NCI-H187 (cell line): ENCODE results near the gene DAPK1.

Source experiments
- DNase-seq, 2 experiments: peaks; one replicate each; lab custom pipeline; 2025; lab: John Stamatoyannopoulos, UW

DAPK1 gene

GRCh38 chr9:87668722-87669121 lies 171.1 kb downstream of the DAPK1 start:
- DNase-seq, result no peak

- DNase-seq, result no peak
Observed at GRCh38 chr9:87670572-87671264, 173.1 kb downstream of the DAPK1 start.

- DNase-seq, result no peak
Observed at GRCh38 chr9:87671478-87671877, 173.8 kb downstream of the DAPK1 start.

- no peak for DNase-seq
Observed at GRCh38 chr9:87671925-87672324, 174.3 kb downstream of the DAPK1 start.

GRCh38 chr9:87672586-87672985 lies 174.9 kb downstream of the DAPK1 start:
- no peak for DNase-seq

- no peak for DNase-seq
Observed at GRCh38 chr9:87673446-87674120, 175.9 kb downstream of the DAPK1 start.

GRCh38 chr9:87674565-87675299 lies 177.1 kb downstream of the DAPK1 start:
- no peak for DNase-seq

- DNase-seq, result no peak
Observed at GRCh38 chr9:87675906-87676515, 178.3 kb downstream of the DAPK1 start.

GRCh38 chr9:87676976-87677775 lies 179.5 kb downstream of the DAPK1 start:
- DNase-seq, result no peak

GRCh38 chr9:87677776-87678587 lies 180.3 kb downstream of the DAPK1 start:
- DNase-seq, result no peak

GRCh38 chr9:87678650-87679355 lies 181.1 kb downstream of the DAPK1 start:
- DNase-seq, result no peak

- no peak for DNase-seq
Observed at GRCh38 chr9:87681271-87682061, 183.8 kb downstream of the DAPK1 start.

- DNase-seq, result no peak
Observed at GRCh38 chr9:87682085-87682484, 184.4 kb downstream of the DAPK1 start.

- DNase-seq, result no peak
Observed at GRCh38 chr9:87682618-87683017, 185.0 kb downstream of the DAPK1 start.

- no peak for DNase-seq
Observed at GRCh38 chr9:87683751-87684626, 186.3 kb downstream of the DAPK1 start.

- no peak for DNase-seq
Observed at GRCh38 chr9:87684627-87685219, 187.1 kb downstream of the DAPK1 start.

GRCh38 chr9:87685441-87685840 lies 187.8 kb downstream of the DAPK1 start:
- DNase-seq, result no peak
